HG02870 (cell line): ENCODE results near the gene HLA-G.
"Not testable (repeated sequence)": the region's sequence is repeated elsewhere in the genome, so short reads cannot be mapped to it uniquely, and the experiment has no call there.

Source experiments
- ATAC-seq: cut with Tn5 transposase; IDR thresholded peaks from one replicate; pipeline ENCODE4 v1.9.1; 2021; ENCODE audit warnings: mild to moderate bottlenecking, moderate library complexity; ENCODE audit not compliant: unreplicated experiment

The HLA-G gene

DNA sequence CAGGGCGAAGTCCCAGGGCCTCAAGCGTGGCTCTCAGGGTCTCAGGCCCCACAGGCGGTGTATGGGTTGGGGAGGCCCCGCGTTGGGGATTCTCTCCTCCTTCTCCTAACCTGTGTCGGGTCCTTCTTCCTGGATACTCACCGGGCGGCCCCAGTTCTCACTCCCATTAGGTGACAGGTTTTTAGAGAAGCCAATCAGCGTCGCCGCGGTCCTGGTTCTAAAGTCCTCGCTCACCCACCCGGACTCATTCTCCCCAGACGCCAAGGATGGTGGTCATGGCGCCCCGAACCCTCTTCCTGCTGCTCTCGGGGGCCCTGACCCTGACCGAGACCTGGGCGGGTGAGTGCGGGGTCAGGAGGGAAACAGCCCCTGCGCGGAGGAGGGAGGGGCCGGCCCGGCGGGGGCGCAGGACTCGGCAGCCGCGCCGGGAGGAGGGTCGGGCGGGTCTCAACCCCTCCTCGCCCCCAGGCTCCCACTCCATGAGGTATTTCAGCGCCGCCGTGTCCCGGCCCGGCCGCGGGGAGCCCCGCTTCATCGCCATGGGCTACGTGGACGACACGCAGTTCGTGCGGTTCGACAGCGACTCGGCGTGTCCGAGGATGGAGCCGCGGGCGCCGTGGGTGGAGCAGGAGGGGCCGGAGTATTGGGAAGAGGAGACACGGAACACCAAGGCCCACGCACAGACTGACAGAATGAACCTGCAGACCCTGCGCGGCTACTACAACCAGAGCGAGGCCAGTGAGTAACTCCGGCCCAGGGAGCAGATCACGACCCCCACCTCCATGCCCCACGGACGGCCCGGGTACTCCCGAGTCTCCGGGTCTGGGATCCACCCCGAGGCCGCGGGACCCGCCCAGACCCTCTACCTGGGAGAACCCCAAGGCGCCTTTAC, at the start of gene HLA-G:
TSS of gene HLA-G (plus strand) at position 247 of the 892 bp plus-strand sequence. CDS start at position 267, 20 bp downstream.
- no peak for ATAC-seq

DNA sequence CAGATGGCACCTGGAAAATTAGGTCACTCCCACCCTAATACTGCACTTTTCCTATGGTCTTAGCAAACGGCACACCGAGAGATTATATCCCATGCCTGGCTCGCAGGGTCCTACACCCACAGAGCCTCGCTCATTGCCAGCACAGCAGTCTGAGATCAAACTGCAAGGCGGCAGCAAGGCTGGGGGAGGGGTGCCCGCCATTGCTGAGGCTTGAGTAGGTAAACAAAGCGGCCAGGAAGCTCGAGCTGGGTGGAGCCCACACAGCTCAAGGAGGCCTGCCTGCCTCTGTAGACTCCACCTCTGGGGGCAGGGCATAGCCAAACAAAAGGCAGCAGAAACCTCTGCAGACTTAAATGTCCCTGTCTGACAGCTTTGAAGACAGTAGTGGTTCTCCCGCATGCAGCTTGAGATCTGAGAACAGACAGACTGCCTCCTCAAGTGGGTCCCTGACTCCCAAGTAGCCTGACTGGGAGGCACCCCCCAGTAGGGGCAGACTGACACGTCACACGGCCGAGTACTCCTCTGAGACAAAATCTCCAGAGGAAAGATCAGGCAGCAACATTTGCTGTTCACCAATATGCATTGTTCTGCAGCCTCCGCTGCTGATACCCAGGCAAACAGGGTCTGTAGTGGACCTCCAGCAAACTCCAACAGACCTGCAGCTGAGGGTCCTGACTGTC, 47.5 kb upstream of the HLA-G start:
- ATAC-seq, result not testable (repeated sequence)

DNA sequence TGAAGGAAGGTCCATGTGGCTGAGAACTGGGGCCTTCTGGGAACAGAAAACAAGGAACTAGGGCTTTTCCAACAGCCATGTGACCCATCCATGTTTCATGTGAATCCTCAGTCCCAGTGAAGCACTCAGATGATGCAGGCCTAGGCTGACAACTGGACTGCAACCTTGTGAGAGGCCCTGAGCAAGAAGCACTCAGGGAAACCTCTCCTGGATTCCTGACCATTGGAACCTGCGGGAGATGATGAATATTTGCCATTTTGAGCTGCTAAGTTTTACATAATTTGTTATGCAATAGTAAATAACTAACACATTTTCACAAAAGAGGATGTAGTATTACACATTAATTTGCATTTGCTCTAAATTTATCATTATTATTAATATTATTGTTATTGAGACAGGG, 38.4 kb upstream of the HLA-G start:
- no peak for ATAC-seq

DNA sequence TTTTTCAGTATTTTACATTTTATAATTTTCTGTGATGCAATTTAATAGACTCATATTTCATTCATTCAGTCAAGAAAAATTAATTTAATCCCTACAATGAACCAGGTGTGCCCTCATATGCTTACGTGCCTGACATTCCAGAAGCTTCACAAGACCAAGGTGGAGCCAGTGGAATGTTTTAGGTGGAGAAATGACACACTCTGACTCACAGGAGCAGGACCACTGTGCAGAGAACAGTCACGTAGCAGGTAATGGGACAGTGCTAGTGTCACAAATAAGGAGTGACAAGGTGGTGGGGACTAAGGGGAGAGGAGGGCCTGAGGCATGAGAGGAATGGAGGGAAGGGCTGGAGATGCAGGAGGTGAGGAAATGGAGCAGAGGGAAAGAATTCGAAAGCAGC, 37.0 kb upstream of the HLA-G start:
- ATAC-seq, result no peak

DNA sequence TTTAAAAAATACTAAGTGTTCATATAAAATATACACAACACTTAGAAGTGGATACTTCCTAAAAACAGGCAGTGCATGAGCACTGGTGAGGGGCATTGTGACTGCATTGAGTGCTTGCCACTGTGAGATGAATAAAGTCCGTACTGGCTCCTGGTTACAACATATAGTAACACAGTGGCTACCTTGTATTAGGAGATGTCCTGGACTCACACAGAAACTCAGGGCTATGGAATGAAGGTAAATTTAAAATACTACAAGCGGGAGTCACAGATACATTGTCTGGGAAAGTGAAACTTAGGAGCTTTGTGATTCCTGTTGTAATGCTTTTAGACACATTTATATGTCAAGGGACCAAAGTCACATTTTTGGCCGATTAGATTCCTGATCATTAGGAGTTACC, 36.5 kb upstream of the HLA-G start:
- ATAC-seq, result no peak

DNA sequence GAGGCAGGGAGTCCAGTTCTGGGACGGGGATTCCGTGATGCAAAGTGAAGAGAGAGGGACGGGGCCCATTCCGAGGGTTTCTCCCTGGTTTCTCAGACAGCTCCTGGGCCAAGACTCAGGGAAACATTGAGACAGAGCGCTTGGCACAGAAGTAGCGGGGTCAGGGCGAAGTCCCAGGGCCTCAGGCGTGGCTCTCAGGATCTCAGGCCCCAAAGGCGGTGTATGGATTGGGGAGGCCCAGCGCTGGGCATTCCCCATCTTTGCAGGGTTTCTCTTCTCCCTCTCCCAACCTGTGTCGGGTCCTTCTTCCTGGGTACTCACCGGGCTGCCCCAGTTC, 35.9 kb upstream of the HLA-G start:
- no peak for ATAC-seq

DNA sequence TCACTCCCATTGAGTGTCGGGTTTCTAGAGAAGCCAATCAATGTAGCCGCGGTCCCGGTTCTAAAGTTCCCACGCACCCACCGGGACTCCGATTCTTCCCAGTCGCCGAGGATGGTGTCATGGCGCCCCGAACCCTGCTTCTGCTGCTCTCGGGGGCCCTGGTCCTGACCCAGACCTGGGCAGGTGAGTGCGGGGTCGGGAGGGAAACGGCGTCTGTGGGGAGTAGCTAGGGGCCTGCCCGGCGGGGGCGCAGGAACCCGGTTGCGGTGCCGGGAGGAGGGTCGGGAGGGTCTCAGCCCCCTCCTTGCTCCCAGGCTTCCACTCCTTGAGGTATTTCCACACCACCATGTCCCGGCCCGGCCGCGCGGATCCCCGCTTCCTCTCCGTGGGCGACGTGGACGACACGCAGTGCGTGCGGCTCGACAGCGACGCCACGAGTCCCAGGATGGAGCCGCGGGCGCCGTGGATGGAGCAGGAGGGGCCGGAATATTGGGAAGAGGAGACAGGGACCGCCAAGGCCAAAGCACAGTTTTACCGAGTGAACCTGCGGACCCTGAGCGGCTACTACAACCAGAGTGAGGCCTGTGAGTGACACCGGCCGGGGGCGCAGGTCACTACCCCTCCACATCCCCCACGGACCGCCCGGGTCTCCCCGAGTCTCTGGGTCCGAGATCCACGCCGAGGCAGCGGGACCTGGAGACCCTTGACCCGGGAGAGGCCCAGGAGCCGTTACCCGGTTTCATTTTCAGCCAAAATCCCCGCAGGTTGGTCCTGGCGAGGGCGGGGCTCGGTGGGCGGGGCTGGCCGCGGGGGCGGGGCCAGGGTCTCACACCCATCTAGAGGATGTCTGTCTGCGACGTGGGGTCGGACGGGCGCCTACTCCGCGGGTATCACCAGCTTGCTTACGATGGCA, 35.2 kb upstream of the HLA-G start:
- no peak for ATAC-seq

DNA sequence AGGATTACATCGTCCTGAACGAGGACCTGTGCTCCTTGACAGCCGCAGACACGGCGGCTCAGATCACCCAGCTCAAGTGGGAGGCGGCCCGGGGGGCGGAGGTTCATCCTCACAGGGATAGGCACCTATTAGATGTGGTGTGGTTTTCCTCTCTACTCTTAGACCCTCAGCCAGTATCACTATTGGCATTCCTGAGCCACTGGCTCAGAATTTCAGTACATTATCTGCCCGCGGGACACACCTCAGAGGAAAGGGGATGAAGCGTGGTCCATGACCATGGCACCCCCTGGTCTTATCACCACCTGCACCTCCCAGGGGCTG, 34.6 kb upstream of the HLA-G start:
- no peak for ATAC-seq

DNA sequence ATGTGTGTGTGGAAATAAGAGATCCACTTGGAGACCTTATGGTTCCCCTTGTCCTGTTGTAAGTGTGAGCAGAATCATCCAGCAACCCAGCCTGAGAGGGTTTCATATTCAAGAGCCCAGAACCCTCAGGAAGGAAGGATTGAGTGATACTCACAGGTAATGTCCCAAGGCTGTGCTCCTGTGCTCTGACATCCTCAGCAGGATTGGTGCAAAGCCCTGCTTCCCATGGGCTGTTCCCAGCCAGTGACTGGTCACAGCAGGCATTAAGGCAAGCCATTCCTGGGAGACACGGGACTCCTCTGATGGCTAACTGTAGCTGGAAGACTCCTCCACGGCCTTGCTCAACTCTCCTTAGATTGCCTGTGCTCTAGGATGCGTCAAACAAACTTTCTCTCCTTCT, 33.8 kb upstream of the HLA-G start:
- ATAC-seq, result no peak

DNA sequence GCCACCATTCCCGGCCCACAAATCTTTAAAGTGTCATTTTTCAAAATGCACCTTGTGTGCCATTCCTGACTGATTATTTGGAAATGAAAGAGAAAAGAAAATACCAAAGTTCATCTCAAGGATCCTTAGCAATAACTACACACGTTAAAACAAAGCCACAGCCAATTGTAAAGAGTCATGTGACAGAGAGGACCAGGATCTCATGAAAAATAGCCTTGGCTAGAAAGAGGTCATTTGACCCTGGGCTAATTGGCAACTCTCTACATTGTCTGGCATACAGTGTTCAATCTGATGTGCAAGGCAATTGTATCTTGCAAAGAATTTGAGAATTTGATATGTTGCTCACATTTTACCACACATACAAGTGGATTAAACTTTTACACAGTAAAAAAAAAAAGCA, 31.6 kb upstream of the HLA-G start:
- ATAC-seq, result no peak

DNA sequence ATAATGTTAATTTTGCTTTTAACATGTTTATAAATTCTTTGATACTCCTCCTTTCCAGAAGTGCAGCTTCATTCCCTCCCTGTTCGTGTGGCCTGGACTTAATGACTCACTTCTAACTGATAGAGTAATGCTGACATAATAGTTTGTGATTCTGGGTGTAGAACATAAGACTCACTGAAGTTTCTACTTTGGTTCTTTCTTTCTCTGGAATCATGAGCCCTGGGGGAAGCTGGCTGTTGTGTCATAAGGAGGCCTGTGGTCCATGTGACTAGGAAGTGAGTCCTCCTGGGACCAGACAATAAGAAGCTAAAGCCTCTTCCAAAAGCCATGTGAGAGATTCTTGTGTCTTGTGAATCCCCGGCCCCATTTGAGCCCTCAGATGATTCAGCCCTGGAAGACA, 30.5 kb upstream of the HLA-G start:
- no peak for ATAC-seq

DNA sequence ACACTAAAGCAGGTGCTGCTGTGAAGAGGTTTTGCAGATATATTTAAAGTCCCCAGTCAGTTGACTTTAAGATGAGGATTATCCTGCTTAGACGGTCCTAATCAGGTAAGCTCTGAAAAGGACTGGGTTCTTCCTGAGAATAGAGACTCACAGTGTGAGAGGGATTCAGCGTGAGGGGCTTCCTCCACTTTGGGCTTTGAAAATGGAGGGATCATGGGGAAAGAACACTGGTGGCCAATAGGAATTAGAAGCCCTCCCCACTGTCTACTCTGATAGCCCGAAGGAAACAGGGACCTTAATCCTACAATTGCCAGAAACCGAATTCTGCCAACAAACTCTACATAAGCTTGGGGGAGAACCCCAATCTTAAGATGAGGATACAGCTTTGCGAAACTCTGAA, 29.7 kb upstream of the HLA-G start:
- ATAC-seq, result no peak

DNA sequence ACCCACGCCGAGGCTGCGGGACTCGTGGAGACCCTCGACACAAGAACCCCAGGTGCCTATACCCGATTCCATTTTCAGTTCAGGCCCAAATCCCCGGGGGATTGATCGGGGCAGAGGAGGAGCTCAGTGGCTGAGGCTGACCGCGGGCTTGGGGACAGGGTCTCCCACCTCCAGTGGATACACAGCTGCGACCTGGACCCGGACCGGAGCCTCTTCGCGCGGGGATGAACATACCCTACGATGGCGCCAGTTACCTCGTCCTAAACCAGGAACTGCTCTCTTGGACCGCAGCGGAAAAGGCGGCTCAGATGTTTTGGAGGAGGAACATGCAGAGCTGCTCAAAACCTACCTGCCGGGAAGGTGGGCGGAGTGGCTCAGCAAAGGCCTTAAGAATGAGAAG, 27.4 kb upstream of the HLA-G start:
- ATAC-seq, result no peak

DNA sequence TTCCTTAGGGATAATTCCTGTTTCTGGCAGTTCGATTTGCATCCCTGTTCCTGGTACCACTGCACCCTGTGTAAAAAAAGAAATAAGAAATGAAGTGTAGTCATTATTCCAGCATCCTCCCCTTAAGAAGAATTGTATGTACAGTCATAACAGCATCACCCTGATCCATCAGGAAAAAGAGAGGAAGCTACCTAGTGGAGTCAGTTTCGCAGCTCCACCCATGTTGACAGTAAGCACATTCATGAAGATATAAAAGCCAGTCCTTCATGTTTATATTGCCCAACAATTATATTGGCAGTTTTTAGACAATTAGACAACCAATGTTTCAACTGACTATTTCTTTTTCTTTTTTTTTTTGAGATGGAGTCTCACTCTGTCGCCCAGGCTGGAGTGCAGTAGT, 21.2 kb upstream of the HLA-G start:
- no peak for ATAC-seq

DNA sequence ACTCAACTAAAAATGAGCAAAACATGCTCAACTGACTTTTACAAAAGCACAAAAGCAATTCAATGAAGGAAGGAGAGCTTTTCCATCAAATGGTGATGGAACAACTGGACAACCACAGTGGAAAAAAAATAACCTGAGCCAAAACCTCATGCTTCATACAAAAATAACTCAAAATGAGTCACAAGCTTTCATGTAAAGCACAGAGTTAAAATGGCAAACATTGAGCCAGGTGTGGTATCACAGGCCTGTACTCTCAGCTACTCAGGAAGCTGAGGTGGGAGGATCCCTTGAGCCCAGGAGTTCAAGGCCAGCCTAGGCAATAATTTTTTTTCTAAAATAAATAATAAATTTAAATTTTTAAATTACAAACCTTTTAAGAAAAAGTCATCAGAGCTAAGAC, 18.4 kb upstream of the HLA-G start:
- no peak for ATAC-seq

DNA sequence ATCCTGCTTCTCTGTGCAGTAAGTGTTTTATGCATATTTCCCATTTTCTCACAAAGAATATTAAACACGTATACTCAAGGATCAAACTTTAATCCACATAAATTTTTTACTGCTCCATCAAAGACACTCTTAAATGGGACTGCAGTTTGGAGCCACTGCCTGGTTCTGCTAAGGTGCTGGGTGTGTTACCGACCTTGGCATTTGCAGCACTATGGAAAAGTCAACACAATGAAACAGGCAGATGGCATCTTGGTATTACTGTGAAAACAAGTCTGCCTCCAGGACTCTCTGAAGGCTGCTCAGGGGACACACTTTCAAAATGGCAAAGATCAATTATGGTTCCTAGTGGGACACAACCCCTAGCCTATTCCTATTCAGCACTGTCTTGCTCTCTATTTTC, 17.3 kb upstream of the HLA-G start:
- ATAC-seq, result no peak

DNA sequence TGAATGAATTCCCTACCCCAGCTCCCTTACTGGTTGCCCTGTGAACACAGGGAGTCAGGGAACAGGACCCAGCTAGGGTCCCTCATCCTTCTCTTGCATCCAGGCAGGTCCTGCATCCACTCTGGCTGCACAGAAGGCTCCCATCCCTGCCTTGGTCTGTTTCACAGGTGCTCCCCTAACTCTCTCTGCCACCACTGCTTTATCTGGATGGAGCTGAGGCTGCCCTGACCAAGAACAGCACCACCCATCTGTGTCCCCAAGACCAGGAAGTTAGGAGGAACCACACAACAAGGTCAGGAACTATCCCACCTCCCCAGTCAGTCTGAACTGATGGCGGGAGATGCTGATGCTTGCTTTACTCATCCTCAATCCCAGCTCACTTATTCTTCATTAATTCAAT, 16.2 kb upstream of the HLA-G start:
- no peak for ATAC-seq

DNA sequence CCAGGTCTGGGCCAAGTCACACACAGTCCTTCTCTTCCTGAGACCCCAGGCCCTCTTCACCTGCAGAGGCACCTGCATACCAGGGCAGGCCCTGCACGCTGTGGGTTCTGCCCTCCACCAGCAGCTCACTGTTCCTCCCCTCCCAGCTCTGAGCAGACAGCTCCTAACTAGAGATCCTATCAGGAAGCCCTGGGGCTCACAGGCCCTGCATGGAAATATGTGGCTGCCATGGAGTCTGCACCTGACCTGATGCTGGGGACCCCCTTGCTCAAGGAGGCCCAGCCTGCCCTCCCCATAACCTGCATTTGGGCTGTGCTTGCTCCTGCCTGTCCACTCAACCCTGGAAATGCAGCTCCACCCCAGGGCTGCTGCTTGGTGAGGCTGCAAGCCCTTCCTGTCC, 14.6 kb upstream of the HLA-G start:
- no peak for ATAC-seq

DNA sequence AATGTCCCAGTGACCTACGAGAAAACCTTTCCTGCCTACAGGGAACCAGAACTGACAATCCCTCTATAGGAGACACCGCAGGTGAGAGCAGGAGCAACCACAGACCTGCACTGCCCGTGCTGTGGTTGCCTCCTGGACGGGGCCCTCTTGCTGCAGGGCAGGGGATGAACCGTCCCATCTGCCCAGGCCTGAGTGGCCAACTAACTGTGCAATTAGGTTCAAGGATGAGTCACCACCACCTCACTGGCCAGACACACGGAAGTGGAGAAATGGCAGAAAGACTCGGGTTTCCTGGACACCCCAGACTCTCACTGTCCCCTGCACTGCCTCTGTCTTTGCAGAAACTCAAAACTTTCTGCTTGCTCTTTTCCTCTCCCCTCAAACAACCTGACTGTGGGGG, 13.8 kb upstream of the HLA-G start:
- ATAC-seq, result no peak

DNA sequence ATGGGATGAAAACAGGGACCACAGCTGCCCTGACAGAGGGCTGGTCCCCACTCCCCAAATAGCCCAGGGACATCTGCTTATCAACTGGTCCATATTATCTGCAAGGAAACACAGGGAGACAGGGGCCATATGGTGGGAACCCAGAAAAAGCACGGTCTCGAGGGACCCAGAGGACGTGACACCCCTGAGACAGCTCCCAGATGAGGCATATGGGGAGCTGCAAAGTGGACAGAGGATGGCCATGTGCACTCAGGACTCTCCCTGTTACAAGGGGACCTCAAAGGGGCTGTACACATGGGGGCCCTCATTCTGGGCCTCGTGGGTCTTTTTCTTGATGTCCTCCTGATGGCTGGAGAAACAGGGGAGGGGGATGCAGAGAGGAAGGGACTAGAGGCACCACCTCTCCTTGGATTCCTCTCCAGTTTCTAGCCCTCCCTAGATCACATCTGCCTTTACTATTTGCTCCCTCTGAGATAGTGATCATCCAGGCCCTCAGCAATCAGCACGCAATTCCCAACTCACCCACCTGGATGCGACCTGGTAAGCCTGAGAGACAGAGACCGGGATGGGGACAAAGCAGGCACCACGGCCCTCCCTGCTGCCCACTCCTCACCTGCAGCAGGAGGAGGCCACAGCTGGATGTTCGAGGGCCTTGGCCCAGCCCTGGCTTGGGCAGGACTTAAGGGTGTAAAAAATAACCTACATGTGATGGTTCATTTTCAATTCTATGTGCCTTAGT, 13.1 kb upstream of the HLA-G start:
- no peak for ATAC-seq

DNA sequence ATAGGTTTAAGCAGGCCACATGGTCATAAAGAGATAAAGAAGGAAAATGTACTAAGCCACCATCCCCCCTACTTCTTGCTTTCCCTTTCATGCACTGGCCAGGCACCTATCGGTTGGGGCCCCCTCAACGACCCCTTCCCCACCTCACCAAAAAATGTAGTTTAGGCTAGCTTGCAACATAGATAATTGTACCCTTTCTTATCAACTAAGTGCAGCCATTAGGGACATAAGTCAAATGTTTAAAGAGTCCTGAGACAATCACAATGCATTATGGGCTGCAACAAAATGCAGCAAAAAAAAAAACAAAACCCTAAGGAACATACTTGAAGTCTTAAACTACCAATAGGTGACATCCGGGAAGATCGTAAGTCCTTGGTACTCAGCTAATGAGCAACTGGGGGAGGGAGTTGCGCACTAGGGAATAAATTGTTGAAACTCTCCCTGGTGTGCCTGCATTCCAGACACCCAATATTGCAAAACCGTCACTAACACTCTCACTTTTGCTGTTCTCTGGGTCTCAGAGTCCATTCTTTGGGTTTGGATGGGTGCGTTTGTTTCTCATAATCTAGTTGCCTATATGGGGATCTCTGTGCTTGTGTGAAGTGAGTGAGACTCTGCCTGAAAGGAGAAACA, 12.4 kb upstream of the HLA-G start:
- no peak for ATAC-seq
